ENCODE results near the gene DCAF8.

DNA sequence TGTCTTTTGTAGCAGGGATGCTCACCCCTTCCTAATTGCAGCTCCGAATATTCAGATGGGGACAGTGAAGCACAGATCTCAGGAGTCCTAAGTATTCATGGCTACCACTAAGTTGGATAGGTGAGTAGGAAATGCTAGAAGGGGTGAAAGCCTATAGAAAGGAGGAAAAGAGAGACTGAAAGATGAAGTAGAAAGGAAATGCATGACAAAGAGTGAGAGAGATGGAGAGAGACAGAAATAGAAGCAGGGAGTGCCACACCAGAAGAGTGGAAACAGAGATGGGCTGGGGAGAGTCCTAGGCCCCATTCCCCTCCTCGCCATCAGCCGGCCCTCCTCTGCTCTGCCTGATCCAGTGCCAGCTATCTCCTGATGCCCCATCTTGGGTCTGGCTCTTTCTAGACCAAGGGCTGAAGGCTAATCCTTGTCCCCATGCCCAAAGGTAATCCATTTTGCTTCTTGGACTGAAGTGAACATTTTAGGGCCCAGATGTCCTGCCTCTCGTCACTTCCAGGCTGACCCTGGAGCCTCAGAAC is 55.2 kb downstream of the DCAF8 start:
- TF ChIP-seq, protein P1, sequence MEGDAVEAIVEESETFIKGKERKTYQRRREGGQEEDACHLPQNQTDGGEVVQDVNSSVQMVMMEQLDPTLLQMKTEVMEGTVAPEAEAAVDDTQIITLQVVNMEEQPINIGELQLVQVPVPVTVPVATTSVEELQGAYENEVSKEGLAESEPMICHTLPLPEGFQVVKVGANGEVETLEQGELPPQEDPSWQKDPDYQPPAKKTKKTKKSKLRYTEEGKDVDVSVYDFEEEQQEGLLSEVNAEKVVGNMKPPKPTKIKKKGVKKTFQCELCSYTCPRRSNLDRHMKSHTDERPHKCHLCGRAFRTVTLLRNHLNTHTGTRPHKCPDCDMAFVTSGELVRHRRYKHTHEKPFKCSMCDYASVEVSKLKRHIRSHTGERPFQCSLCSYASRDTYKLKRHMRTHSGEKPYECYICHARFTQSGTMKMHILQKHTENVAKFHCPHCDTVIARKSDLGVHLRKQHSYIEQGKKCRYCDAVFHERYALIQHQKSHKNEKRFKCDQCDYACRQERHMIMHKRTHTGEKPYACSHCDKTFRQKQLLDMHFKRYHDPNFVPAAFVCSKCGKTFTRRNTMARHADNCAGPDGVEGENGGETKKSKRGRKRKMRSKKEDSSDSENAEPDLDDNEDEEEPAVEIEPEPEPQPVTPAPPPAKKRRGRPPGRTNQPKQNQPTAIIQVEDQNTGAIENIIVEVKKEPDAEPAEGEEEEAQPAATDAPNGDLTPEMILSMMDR (IDR thresholded peaks at IDR 0.05; ENCODE audit: low read depth, low read length): no peak
- TF ChIP-seq POLR2A (IDR thresholded peaks at IDR 0.05; ENCODE audit: extremely low read depth, insufficient read length): no peak
- TF ChIP-seq, protein P2, sequence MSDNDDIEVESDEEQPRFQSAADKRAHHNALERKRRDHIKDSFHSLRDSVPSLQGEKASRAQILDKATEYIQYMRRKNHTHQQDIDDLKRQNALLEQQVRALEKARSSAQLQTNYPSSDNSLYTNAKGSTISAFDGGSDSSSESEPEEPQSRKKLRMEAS (IDR thresholded peaks at IDR 0.05; ENCODE audit: low read depth, low read length): no peak

Measured in NB4 (cell line).